Measurements from ENCODE around the gene NDUFS6. TPM values are rescaled to one million over a fixed set of nuclear protein-coding genes. Genes with fewer than 3 reads are reported as not detected.

NDUFS6 gene
- total RNA-seq, 1 donor from 2014 or later, result 26.7 TPM

DNA sequence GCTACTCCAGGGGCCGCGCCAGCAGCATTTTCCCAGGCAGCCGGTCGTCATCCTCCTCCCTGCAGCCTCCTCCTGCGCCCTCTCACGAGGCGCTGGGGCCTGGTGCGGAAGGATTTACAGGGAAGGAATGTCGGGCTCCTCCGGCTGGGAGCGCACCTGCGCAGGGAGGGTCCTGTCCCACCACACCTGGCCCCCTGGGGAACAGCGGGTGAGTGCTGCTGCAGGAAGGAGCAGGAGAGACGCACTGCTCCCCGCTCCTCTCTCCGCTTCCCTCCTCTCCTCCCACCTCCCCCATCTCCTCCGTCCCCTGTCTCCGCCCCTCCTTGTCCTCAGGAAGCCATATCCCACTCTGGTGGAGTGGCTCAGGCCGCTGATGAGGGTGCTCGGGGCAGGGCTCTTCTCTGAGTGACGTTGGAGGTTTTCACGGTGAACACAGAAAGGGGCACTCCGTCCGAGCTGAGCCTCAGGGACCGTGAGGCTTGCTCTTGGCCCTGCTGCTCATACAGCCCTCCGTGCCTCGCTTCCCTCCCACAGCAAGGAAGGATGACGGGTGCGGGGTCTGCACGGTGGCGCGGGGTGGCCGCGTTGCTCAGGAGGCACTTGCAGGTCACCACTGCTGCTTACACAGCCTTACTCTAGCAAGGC, 50.2 kb downstream of the NDUFS6 start:
- H3K27me3 Mint-ChIP-seq (ENCODE audit: low read depth), result peaks cover 82% of the 10 kb centered on the region
- no peak overlapping the region for H3K27ac Mint-ChIP-seq
- H3K4me1 Mint-ChIP-seq, result peaks cover 11% of the 10 kb centered on the region
- H3K36me3 Mint-ChIP-seq, result no peaks in the 10 kb centered on the region
- no peaks in the 10 kb centered on the region for H3K9me3 Mint-ChIP-seq
- no peak for DNase-seq (ENCODE audit: low spot score in 2 of 2, unreplicated experiment in 2 of 2)
- peak overlapping the region; percentile 63 for H3K4me3 Mint-ChIP-seq
- TF ChIP-seq, protein P1, sequence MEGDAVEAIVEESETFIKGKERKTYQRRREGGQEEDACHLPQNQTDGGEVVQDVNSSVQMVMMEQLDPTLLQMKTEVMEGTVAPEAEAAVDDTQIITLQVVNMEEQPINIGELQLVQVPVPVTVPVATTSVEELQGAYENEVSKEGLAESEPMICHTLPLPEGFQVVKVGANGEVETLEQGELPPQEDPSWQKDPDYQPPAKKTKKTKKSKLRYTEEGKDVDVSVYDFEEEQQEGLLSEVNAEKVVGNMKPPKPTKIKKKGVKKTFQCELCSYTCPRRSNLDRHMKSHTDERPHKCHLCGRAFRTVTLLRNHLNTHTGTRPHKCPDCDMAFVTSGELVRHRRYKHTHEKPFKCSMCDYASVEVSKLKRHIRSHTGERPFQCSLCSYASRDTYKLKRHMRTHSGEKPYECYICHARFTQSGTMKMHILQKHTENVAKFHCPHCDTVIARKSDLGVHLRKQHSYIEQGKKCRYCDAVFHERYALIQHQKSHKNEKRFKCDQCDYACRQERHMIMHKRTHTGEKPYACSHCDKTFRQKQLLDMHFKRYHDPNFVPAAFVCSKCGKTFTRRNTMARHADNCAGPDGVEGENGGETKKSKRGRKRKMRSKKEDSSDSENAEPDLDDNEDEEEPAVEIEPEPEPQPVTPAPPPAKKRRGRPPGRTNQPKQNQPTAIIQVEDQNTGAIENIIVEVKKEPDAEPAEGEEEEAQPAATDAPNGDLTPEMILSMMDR (IDR thresholded peaks at IDR 0.05; ENCODE audit: unreplicated experiment), result no peak

DNA sequence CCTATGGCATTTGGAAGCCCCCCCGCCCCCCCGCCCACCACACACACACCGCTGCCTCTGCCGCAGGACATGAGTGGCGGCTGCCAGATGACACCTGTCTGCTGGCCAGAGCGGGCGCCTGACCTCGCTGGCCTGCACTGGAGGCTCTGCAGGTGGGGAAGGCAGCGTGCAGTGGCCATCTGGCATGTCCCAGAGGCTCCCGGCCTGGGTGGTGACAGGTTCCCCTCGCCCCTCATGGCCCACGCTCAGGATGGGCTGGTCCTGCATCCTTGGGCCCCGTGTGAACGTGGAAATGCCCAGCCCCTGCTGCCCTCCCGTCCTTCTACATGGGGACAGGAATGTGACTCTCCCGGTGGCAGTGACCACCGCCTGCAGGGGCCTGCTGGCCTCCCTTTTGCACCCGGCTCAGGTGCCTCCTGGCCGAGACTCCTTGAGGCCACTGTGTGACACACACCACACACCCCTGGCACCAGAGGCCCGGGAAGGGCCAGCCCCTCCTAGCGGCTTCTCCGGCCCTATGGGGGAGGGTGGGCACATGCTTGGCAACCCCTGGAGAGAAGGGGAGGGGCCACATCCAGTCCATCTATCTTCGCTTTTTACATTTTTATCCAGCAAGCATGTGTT, 51.2 kb downstream of the NDUFS6 start:
- Mint-ChIP-seq H3K36me3 (no peaks in the 10 kb centered on the region), H3K4me1 (peaks cover 11% of the 10 kb centered on the region), H3K9me3 (no peaks in the 10 kb centered on the region), H3K27ac (no peak overlapping the region), H3K4me3 (no peak overlapping the region), H3K27me3 (ENCODE audit: low read depth) (peaks cover 73% of the 10 kb centered on the region)
- DNase-seq (ENCODE audit: low spot score in 2 of 2, unreplicated experiment in 2 of 2), result no peak
- TF ChIP-seq, protein P1 (IDR thresholded peaks at IDR 0.05; ENCODE audit: unreplicated experiment), result no peak

DNA sequence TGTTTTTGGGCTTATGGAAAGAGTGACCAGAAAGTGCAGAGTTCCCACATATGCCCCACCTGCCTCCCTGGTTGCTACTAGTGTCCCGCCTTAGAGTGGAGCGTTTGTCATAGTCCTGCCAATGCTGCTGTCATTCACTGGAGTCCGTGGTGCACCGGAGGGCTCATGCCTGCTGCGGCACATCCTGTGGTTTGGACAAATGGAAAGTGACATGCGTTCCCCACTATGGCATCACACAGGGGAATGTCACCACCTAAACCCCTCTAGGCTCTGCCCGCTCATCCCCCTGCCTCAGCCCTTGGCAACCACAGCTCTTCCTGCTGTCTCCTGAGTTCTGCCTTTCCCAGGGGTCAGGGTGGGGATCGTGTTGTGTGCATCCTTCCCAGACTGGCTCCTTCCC, 52.3 kb downstream of the NDUFS6 start:
- Mint-ChIP-seq H3K36me3 (no peaks in the 10 kb centered on the region), H3K4me1 (peaks cover 11% of the 10 kb centered on the region), H3K9me3 (no peaks in the 10 kb centered on the region), H3K4me3 (no peak overlapping the region), H3K27ac (no peak overlapping the region), H3K27me3 (ENCODE audit: low read depth) (peaks cover 64% of the 10 kb centered on the region)
- no peak for DNase-seq (ENCODE audit: low spot score in 2 of 2, unreplicated experiment in 2 of 2)
- TF ChIP-seq, protein P1 (IDR thresholded peaks at IDR 0.05; ENCODE audit: unreplicated experiment), result no peak

DNA sequence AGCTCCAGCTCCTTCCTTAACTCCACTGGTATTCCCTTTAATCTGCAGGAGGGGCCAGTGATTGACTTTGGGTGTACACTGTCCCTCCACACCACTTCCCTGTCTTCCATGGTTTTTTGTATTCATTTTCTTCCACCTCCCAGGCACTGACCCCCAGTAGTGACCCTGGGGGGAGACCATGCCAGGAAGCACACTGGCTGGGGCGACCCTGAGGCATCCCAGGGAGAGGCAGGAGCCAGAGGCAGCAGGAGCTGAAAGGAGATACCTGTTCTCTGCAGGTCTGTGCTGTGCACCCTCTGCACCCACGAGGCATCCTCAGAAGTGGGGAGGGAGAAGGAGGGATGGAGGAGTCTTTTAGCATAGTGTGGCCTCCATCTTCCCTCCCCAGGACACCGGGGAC, 53.9 kb downstream of the NDUFS6 start:
- peaks cover 11% of the 10 kb centered on the region for H3K4me1 Mint-ChIP-seq
- TF ChIP-seq, protein P1 (IDR thresholded peaks at IDR 0.05; ENCODE audit: unreplicated experiment), result no peak
- peaks cover 49% of the 10 kb centered on the region for H3K27me3 Mint-ChIP-seq (ENCODE audit: low read depth)
- no peak overlapping the region for H3K4me3 Mint-ChIP-seq
- no peaks in the 10 kb centered on the region for H3K9me3 Mint-ChIP-seq
- H3K27ac Mint-ChIP-seq, result no peak overlapping the region
- DNase-seq (ENCODE audit: low spot score in 2 of 2, unreplicated experiment in 2 of 2), result no peak
- H3K36me3 Mint-ChIP-seq, result no peaks in the 10 kb centered on the region

DNA sequence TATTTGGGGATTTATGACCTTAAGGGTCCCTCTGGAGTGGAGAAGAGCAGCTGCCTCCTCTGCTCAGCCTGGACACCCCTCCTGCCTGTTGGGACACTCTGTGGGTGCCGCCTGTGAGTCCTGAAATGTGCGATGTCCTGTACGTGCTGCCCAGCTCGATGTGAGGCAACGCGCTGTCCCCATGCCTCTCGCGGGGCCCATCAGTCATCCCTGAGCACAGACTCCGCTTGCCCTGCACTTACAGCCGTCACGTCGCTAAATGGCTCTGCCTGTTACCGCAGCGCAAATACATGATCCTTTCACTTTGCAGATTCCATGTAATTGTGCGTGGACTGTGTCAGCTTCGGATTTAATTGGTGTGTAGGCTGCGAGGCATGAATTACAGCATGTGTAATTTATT, 54.4 kb downstream of the NDUFS6 start:
- Mint-ChIP-seq H3K27me3 (ENCODE audit: low read depth) (peaks cover 46% of the 10 kb centered on the region), H3K36me3 (no peaks in the 10 kb centered on the region), H3K27ac (no peak overlapping the region), H3K9me3 (no peaks in the 10 kb centered on the region), H3K4me1 (peaks cover 10% of the 10 kb centered on the region), H3K4me3 (no peak overlapping the region)
- TF ChIP-seq, protein P1 (IDR thresholded peaks at IDR 0.05; ENCODE audit: unreplicated experiment), result no peak
- DNase-seq (ENCODE audit: low spot score in 2 of 2, unreplicated experiment in 2 of 2), result no peak

Measured in mesothelial cell of epicardium (in vitro differentiated cells).